ENCODE measurements around the gene EVA1C. TPM values are rescaled to one million over a fixed set of nuclear protein-coding genes. Genes with fewer than 3 reads are reported as not detected.
A peak's percentile ranks its signal among the peaks of the same experiment; 100 is the strongest.

EVA1C gene
- total and polyA plus RNA-seq, 2 donors (not counting 3 experiments of a cell fraction or from before 2014, with no cell fraction given) = 22.8 to 38.6 TPM

DNA sequence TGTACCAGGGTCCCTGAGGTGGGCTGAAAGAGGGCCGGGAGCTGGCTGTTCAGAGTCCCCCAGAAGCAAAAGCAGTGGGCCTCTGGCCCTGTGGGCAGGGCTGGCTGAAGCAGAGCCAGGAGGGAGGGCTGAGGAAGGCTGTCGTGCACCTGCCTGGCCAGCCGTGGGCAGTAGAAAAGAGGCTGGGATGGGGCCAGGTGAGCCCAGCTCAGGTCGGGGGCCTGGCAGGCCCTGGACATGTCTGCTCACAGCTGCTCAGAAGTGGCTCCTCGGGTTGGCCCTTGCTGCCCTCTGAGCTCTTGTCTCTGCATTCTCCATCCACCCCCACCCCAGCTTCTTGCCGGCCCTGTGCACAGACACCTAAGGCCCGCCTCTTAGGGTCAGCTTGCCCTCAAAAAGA is 112.8 kb downstream of the EVA1C start:
- Histone ChIP-seq H3K9ac (replicated peaks; ENCODE audit: extremely low read depth, insufficient read depth, low read length) (peak overlapping the region; percentile 86), H3K4me3 (replicated peaks in 1 of 3; ENCODE audit: insufficient read depth in 1 of 3, low read depth in 1 of 3, low read length in 3 of 3) (no peak overlapping the region), H4K20me1 (replicated peaks; ENCODE audit: control insufficient read depth, extremely low read depth, insufficient read depth, low read length) (no peaks in the 10 kb centered on the region), H2AFZ (ENCODE audit: low read depth, low read length) (no peak overlapping the region), H3K9me1 (replicated peaks; ENCODE audit: control insufficient read depth, extremely low read depth, insufficient read depth, low read length) (no peaks in the 10 kb centered on the region), H3K79me2 (ENCODE audit: control insufficient read depth, insufficient read depth, low read length) (no peaks in the 10 kb centered on the region), H3K27me3 (ENCODE audit: control insufficient read depth in 2 of 2, insufficient read depth in 2 of 2, low read length in 2 of 2) (no peaks in the 10 kb centered on the region), H3K27ac (ENCODE audit: insufficient read depth, low read depth, low read length) (peak overlapping the region; percentile 100), H3K4me1 (ENCODE audit: control insufficient read depth, extremely low read depth, insufficient read depth, low read length) (peaks cover 46% of the 10 kb centered on the region), H3K36me3 (ENCODE audit: control insufficient read depth in 2 of 2, extremely low read depth in 1 of 2, insufficient read depth in 2 of 2, low read length in 2 of 2) (no peaks in the 10 kb centered on the region), H3K9me3 (replicated peaks; ENCODE audit: control insufficient read depth, insufficient read depth, low read length) (no peaks in the 10 kb centered on the region), H3K4me2 (ENCODE audit: insufficient read depth, low read length) (no peak overlapping the region)
- DNase-seq (ENCODE audit: low read depth, low spot score) (no peak), FAIRE-seq (no peak)
- CTCF ChIA-PET = interaction anchor here (0.6 to 3.5 kb wide), 9 partner anchors 9 to 122 kb away, joined by 3 to 26 read pairs (median 10); no protein-coding TSS in a partner anchor
- no TSS peak for BruUV-seq (replicated peaks)
- dilution Hi-C loops (cut with MboI; ENCODE audit: extremely low pct_ligation_motif_present, low sequenced_read_pairs) = no loop called here
- POLR2A ChIA-PET = no interaction called here
- intact Hi-C loops (cut with micrococcal nuclease) = loop anchor here (2.0 kb wide), 1 partner anchor 76 kb away; no protein-coding TSS in a partner anchor
- TF ChIP-seq POLR2AphosphoS5 (IDR thresholded peaks at IDR 0.05; ENCODE audit: insufficient read depth, low read depth, low read length) = no peak
- no peak for TF ChIP-seq FOS (IDR thresholded peaks at IDR 0.05; ENCODE audit: borderline replicate concordance, insufficient read depth, low read length)
- no peak for TF ChIP-seq POLR2A (IDR thresholded peaks at IDR 0.05; ENCODE audit: low read depth, low read length)
- TF ChIP-seq JUN (IDR thresholded peaks at IDR 0.05; ENCODE audit: borderline replicate concordance, insufficient read depth, insufficient read length, low read depth) = no peak
- TF ChIP-seq MYC (IDR thresholded peaks at IDR 0.05; ENCODE audit: low read depth, low read length) = no peak
- no peak for TF ChIP-seq MAX (IDR thresholded peaks at IDR 0.05; ENCODE audit: insufficient read depth, insufficient read length)
- TF ChIP-seq GATA2 (IDR thresholded peaks at IDR 0.05; ENCODE audit: insufficient read depth, insufficient read length, low read depth, low read length) = no peak
- no peak for TF ChIP-seq CTCF (IDR thresholded peaks at IDR 0.05; ENCODE audit: extremely low read depth in 1 of 2, insufficient read depth in 1 of 2, low read depth in 1 of 2, low read length in 2 of 2)
- no peak for TF ChIP-seq EZH2 (IDR thresholded peaks at IDR 0.05; ENCODE audit: borderline replicate concordance, low read depth, low read length, severe bottlenecking)

Measured in endothelial cell of umbilical vein (primary cell).